ENCODE measurements around the gene FRY.

The FRY gene

DNA sequence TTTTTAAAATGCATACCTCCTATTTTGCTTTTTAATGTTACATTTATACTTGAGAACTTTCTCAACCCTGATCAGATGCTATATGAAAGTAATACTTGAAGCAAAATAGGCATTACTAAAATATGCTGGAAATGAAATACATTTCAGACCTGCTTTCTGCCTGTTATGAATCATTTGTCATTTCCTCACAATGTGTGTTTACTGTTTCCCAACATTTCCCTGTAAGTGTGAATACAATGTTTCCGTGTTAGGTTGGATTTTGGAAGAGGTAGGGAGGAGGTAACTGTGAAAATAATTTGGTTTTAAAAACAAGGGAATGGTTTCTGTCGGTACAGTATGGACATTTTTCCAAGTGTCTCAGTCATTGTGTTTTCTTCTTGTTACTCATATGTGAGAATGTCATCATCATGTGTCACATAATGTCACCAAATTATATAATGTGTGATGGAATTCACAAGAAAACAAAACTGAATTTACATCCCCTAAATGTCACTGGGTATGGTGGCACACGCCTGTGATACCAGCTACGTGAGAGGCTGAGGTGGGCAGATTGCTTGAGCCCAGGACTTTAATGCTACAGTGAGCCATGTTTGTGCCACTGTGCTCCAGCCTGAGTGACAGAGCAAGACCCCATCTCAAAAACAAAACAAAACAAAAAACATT, 240.6 kb downstream of the FRY start:
- H3K9me3 ChIP-seq (ENCODE audit: control insufficient read depth, insufficient read depth, low read depth, low read length): no peaks in the 10 kb centered on the region
- H3K36me3 ChIP-seq (ENCODE audit: control insufficient read depth, insufficient read depth, low read length): no peaks in the 10 kb centered on the region
- H3K9ac ChIP-seq (ENCODE audit: low read length): no peak overlapping the region
- H3K27me3 ChIP-seq (ENCODE audit: control insufficient read depth, insufficient read depth, low read length): no peaks in the 10 kb centered on the region
- no peak overlapping the region for H3K27ac ChIP-seq (ENCODE audit: low read depth, low read length)
- no peaks in the 10 kb centered on the region for H3K4me1 ChIP-seq (ENCODE audit: control insufficient read depth, insufficient read depth, low read length)
- no peak overlapping the region for H3K4me3 ChIP-seq (ENCODE audit: low read depth, low read length)

DNA sequence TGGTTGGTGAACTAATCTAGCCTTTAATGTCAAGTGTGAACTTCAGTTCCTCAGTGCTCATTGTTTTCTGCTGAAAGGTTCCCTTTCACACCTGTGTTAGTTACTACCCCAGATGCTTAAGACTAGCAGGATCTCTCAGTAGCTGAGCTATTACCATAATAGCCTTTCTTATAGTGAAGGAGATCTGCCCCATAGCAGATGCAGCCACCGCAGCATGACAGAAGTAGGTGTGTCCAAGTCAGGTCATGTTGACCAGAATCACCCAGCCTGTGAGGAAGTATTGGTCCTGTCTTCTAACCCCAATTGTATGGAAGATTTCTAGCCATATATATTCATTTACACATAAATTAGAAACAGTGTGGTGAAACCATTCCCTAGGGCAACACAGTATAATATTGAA, 246.3 kb downstream of the FRY start:
- no peak overlapping the region for H3K27ac ChIP-seq (ENCODE audit: low read depth, low read length)
- H3K4me3 ChIP-seq (ENCODE audit: low read depth, low read length): no peak overlapping the region
- H3K9me3 ChIP-seq (ENCODE audit: control insufficient read depth, insufficient read depth, low read depth, low read length): no peaks in the 10 kb centered on the region
- H3K36me3 ChIP-seq (ENCODE audit: control insufficient read depth, insufficient read depth, low read length): no peaks in the 10 kb centered on the region
- H3K27me3 ChIP-seq (ENCODE audit: control insufficient read depth, insufficient read depth, low read length): no peaks in the 10 kb centered on the region
- H3K4me1 ChIP-seq (ENCODE audit: control insufficient read depth, insufficient read depth, low read length): peaks cover 7% of the 10 kb centered on the region; the same call in 1 of the 2 replicates
- H3K9ac ChIP-seq (ENCODE audit: low read length): no peak overlapping the region

DNA sequence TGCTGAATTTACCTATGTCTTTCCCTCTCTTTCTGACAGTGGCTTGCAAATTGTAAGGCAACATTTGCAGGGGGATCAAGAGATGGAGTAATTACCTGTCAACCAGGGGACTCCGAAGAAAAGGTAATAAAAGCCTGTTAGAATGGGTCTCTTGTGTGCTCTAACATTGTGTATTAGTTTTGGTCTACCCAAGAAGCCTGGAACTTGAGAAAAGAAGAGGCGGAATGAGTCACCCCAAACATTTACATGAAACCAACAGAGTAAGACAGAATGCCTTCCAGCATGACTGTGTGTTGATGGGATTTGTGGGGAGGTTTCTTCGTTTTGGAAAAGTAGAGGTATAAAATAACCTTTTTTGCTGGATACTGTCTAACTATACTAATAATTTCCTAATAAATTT, 246.9 kb downstream of the FRY start:
- H3K4me3 ChIP-seq (ENCODE audit: low read depth, low read length): no peak overlapping the region
- peaks cover 7% of the 10 kb centered on the region; the same call in 1 of the 2 replicates for H3K4me1 ChIP-seq (ENCODE audit: control insufficient read depth, insufficient read depth, low read length)
- no peaks in the 10 kb centered on the region for H3K27me3 ChIP-seq (ENCODE audit: control insufficient read depth, insufficient read depth, low read length)
- no peak overlapping the region for H3K27ac ChIP-seq (ENCODE audit: low read depth, low read length)
- no peak overlapping the region for H3K9ac ChIP-seq (ENCODE audit: low read length)
- no peaks in the 10 kb centered on the region for H3K36me3 ChIP-seq (ENCODE audit: control insufficient read depth, insufficient read depth, low read length)
- no peaks in the 10 kb centered on the region for H3K9me3 ChIP-seq (ENCODE audit: control insufficient read depth, insufficient read depth, low read depth, low read length)

DNA sequence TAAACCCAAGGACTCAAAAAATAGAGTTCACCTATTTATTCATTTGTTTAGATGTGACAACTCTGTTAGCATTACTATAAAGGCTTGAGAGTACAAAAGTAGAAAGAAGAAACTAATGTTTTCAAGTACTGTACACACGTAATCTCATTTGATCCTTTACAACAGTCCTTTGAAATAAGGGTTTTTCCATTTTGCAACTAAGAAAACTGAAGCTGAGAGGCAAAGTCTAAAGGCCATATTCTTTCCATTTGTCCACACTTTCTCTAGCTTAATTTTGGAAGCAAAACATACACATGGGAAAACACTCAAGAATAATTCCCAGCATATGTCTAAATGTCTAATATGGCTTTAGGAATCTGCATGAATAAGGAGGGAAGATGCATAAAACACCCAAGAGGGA, 249.5 kb downstream of the FRY start:
- no peaks in the 10 kb centered on the region for H3K9me3 ChIP-seq (ENCODE audit: control insufficient read depth, insufficient read depth, low read depth, low read length)
- no peaks in the 10 kb centered on the region for H3K36me3 ChIP-seq (ENCODE audit: control insufficient read depth, insufficient read depth, low read length)
- no peak overlapping the region for H3K9ac ChIP-seq (ENCODE audit: low read length)
- no peak overlapping the region for H3K4me3 ChIP-seq (ENCODE audit: low read depth, low read length)
- H3K27me3 ChIP-seq (ENCODE audit: control insufficient read depth, insufficient read depth, low read length): no peaks in the 10 kb centered on the region
- no peak overlapping the region for H3K27ac ChIP-seq (ENCODE audit: low read depth, low read length)
- peaks cover 7% of the 10 kb centered on the region; the same call in 1 of the 2 replicates for H3K4me1 ChIP-seq (ENCODE audit: control insufficient read depth, insufficient read depth, low read length)

DNA sequence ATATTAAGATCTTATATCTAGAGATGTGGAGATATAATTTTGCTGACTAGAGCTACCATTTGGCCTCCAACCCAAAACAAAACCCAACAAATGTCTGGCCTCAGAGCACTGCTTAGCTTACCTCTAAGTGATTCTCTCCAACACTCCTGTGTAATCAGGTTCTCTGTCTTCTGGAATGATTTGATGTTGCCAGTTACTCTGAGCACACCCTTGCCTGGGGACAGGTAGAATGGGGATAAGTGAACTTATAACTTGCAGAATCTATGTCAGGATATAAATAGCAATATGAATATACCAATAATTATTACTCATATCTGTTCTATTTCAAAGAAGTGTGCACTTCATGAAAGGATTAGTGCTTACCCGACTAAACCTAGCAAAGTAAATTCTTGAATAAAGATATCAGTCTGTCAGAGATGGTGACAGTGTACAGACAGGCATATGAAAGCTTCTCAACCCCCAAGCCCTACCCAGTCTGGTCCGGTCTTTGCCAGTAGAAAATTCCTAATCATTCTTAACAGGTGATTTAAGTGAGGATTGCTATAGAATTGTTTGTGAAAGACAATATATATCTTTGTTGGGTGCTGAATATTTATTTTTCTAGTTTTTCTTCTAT, 250.6 kb downstream of the FRY start:
- peaks cover 7% of the 10 kb centered on the region; the same call in 1 of the 2 replicates for H3K4me1 ChIP-seq (ENCODE audit: control insufficient read depth, insufficient read depth, low read length)
- no peaks in the 10 kb centered on the region for H3K36me3 ChIP-seq (ENCODE audit: control insufficient read depth, insufficient read depth, low read length)
- no peaks in the 10 kb centered on the region for H3K27me3 ChIP-seq (ENCODE audit: control insufficient read depth, insufficient read depth, low read length)
- no peak overlapping the region for H3K4me3 ChIP-seq (ENCODE audit: low read depth, low read length)
- H3K27ac ChIP-seq (ENCODE audit: low read depth, low read length): no peak overlapping the region
- H3K9ac ChIP-seq (ENCODE audit: low read length): no peak overlapping the region
- no peaks in the 10 kb centered on the region for H3K9me3 ChIP-seq (ENCODE audit: control insufficient read depth, insufficient read depth, low read depth, low read length)

DNA sequence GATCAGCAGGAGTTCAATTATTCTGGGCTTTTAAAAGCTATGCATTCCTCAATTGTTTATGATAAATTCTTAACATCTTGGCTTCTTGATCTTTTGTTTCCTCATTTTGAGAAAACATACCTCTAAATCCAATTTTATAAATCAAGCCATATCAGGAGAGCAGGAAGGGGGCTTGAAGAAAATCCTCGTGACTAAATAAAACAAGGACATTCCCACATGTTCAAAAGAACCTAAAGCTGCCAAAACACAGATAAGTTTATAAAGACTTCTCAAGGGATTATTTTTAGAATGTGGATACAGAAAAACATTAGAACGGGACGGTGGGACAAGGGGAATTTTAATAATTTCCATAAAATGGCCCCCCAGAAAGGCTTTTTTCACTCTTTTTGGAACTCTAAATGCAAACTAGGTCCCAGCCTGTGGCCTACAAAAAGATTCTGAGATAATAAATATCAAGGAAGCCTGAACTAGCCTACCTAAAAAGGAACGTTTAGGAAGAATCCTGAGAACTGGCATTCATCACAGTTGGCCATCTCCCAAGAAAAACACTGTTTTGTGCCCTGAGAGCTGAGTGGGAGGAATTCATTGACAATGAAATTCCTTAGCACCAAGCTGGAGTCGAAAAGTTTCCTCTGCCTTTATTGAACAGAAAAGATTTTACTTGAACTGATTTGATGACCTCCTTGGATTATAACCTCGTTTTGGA, 253.5 kb downstream of the FRY start:
- Histone ChIP-seq H3K27ac (ENCODE audit: low read depth, low read length) (no peak overlapping the region; the same call in 1 of the 2 replicates), H3K4me1 (ENCODE audit: control insufficient read depth, insufficient read depth, low read length) (no peaks in the 10 kb centered on the region), H3K9me3 (ENCODE audit: control insufficient read depth, insufficient read depth, low read depth, low read length) (no peaks in the 10 kb centered on the region), H3K4me3 (ENCODE audit: low read depth, low read length) (no peak overlapping the region), H3K36me3 (ENCODE audit: control insufficient read depth, insufficient read depth, low read length) (no peaks in the 10 kb centered on the region), H3K9ac (ENCODE audit: low read length) (no peak overlapping the region), H3K27me3 (ENCODE audit: control insufficient read depth, insufficient read depth, low read length) (no peaks in the 10 kb centered on the region)

DNA sequence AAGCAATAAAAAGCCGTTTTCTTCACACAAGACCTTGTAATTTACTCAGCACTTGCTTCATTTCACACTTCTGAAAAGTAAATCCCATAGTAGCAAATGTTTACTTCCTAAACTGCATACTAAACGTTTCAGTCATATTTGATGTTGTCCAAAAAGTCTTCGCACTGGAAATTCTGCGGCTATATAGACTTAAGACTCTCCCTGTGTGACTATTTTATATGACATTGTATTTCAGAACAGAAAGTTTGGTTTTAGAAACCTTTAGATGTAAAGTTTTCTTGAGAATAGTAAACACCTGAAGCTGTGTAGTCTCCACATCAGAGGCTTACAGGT, 254.0 kb downstream of the FRY start:
- Histone ChIP-seq H3K9ac (ENCODE audit: low read length) (no peak overlapping the region), H3K27me3 (ENCODE audit: control insufficient read depth, insufficient read depth, low read length) (no peaks in the 10 kb centered on the region), H3K9me3 (ENCODE audit: control insufficient read depth, insufficient read depth, low read depth, low read length) (no peaks in the 10 kb centered on the region), H3K27ac (ENCODE audit: low read depth, low read length) (no peak overlapping the region), H3K4me3 (ENCODE audit: low read depth, low read length) (no peak overlapping the region), H3K4me1 (ENCODE audit: control insufficient read depth, insufficient read depth, low read length) (no peaks in the 10 kb centered on the region), H3K36me3 (ENCODE audit: control insufficient read depth, insufficient read depth, low read length) (no peaks in the 10 kb centered on the region)

DNA sequence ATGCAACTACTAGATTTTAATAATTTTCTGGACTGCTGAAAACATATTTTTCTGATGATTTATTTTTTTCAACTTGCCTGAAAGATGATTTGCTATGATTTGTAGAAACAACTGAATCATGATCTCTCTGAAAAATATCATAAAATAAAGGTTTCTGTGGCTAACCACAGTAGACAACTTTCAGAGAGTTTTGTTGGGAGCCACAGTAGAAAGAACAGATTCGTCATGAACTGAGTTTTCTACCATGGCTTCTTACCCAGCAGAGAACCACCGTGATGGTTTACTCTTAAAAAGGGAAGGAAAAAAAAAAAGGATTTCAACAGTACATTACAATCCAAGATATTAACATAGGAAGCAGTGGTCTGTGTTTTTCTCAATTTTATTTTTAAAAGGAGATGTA, 265.6 kb downstream of the FRY start:
- no peaks in the 10 kb centered on the region for H3K4me1 ChIP-seq (ENCODE audit: control insufficient read depth, insufficient read depth, low read length)
- H3K9me3 ChIP-seq (ENCODE audit: control insufficient read depth, insufficient read depth, low read depth, low read length): no peaks in the 10 kb centered on the region

DNA sequence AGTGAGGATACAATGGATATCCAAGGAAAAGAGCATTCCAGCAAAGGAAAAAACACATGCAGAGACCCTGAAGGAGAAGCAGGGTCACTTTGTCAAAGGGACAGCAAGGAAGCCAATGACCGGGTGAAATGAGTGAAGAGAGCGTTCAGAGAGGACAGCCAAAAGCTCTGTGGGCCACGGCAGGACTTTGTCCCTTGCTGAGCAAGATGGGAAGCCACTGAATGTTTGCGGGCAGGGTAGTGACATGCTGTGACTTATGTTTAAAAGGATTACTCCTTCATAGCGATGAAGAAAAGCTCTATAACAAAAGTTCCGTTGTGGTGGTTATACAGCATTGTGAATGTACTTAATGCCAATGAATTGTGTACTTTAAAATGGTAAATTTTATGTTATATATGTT, 267.1 kb downstream of the FRY start:
- Histone ChIP-seq H3K4me1 (ENCODE audit: control insufficient read depth, insufficient read depth, low read length) (no peaks in the 10 kb centered on the region), H3K36me3 (ENCODE audit: control insufficient read depth, insufficient read depth, low read length) (no peaks in the 10 kb centered on the region), H3K9ac (ENCODE audit: low read length) (no peak overlapping the region), H3K27me3 (ENCODE audit: control insufficient read depth, insufficient read depth, low read length) (no peaks in the 10 kb centered on the region), H3K4me3 (ENCODE audit: low read depth, low read length) (no peak overlapping the region), H3K9me3 (ENCODE audit: control insufficient read depth, insufficient read depth, low read depth, low read length) (no peaks in the 10 kb centered on the region), H3K27ac (ENCODE audit: low read depth, low read length) (no peak overlapping the region)

More for the DNA sequence above, 265.6 kb downstream of the FRY start:
- no peak overlapping the region for H3K4me3 ChIP-seq (ENCODE audit: low read depth, low read length)
- H3K36me3 ChIP-seq (ENCODE audit: control insufficient read depth, insufficient read depth, low read length): no peaks in the 10 kb centered on the region
- H3K27me3 ChIP-seq (ENCODE audit: control insufficient read depth, insufficient read depth, low read length): no peaks in the 10 kb centered on the region
- H3K27ac ChIP-seq (ENCODE audit: low read depth, low read length): no peak overlapping the region
- no peak overlapping the region for H3K9ac ChIP-seq (ENCODE audit: low read length)

DNA sequence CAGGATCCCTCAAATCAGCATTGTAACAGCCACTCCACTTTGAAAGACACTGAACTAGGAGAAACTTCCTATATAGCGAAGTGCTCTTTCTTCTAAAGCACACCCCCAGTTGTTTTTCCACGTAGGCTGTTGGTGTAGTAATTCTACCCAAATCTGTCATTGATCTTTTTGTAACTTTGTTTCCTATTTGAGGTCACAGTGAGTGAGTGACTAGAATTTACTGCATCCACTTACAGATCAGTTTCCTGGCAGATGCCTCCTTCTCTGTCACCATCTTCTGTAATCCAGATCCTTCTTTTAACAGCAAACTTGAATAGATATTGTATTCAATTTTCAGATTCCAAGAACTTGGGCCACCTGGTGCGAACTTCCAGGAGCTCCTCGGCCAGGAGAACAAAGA, 268.3 kb downstream of the FRY start:
- H3K9me3 ChIP-seq (ENCODE audit: control insufficient read depth, insufficient read depth, low read depth, low read length): no peaks in the 10 kb centered on the region
- no peak overlapping the region for H3K4me3 ChIP-seq (ENCODE audit: low read depth, low read length)
- H3K9ac ChIP-seq (ENCODE audit: low read length): no peak overlapping the region
- H3K27ac ChIP-seq (ENCODE audit: low read depth, low read length): no peak overlapping the region
- H3K36me3 ChIP-seq (ENCODE audit: control insufficient read depth, insufficient read depth, low read length): no peaks in the 10 kb centered on the region
- H3K27me3 ChIP-seq (ENCODE audit: control insufficient read depth, insufficient read depth, low read length): no peaks in the 10 kb centered on the region
- H3K4me1 ChIP-seq (ENCODE audit: control insufficient read depth, insufficient read depth, low read length): no peaks in the 10 kb centered on the region

DNA sequence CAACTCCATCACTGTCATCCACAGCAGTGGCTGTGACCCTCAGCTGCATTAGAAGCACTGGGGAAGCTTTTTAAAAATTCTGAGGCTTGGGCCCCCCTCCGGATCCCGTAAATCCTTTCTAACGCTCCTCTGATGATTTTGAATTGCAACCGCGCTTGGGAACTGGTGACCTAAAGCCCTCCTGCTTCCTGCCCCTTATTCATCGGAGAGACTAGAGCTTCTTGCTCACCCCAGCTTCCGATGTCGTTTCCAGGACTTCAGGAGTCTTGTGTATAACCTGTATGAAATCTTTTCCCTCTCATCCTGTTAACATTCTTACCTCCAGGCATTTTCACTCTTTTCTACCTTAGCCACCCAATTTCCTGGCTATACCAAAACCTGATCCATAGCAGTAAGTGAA, 268.8 kb downstream of the FRY start:
- H3K9me3 ChIP-seq (ENCODE audit: control insufficient read depth, insufficient read depth, low read depth, low read length): no peaks in the 10 kb centered on the region
- H3K4me1 ChIP-seq (ENCODE audit: control insufficient read depth, insufficient read depth, low read length): no peaks in the 10 kb centered on the region
- no peaks in the 10 kb centered on the region for H3K27me3 ChIP-seq (ENCODE audit: control insufficient read depth, insufficient read depth, low read length)
- no peak overlapping the region for H3K4me3 ChIP-seq (ENCODE audit: low read depth, low read length)
- no peak overlapping the region for H3K27ac ChIP-seq (ENCODE audit: low read depth, low read length)
- H3K9ac ChIP-seq (ENCODE audit: low read length): no peak overlapping the region
- no peaks in the 10 kb centered on the region for H3K36me3 ChIP-seq (ENCODE audit: control insufficient read depth, insufficient read depth, low read length)
